IMR-90 (cell line): ENCODE results near the gene RNF227. TPM values are rescaled to one million over a fixed set of nuclear protein-coding genes. Genes with fewer than 3 reads are reported as not detected.

Source experiments
- ATAC-seq: fragments of 200-7000 bp; cut with Tn5 transposase; 2 replicates; pipeline ENCODE4 v1.9.1; 2020; ENCODE audit warnings: low read depth, mild to moderate bottlenecking, moderate library complexity
- BruUV-seq: library from RNA; stranded (reverse); fragments of 400-500 nt; replicated peaks from 2 replicates; lab custom pipeline; 2021; lab: Mats Ljungman, UMichigan
- CTCF ChIA-PET: fragments of 300-600 bp; formaldehyde crosslinking; extraction: SDS; loops from one replicate; lab custom pipeline; 2021; ENCODE audit warnings: antibody characterized with exemption; lab: Yijun Ruan, JAX
- POLR2A ChIA-PET: fragments of 300-600 bp; sonication (Branson Sonifier 250); formaldehyde crosslinking; loops from one replicate; lab custom pipeline; 2022; ENCODE audit warnings: antibody characterized with exemption; ENCODE audit not compliant: unreplicated experiment; lab: Charles Lee
- DNase-seq: peaks from one replicate; pipeline ENCODE4 v3.0.0; 2013
- H2AFZ ChIP-seq: replicated peaks from 2 replicates; pipeline ENCODE3; 2013; ENCODE audit warnings: low read length, mild to moderate bottlenecking; ENCODE audit not compliant: poor library complexity
- H2AK5ac ChIP-seq: 2 replicates; pipeline ENCODE4 v1.6.1; 2013; ENCODE audit warnings: low read depth, low read length, inconsistent platforms
- H2AK9ac ChIP-seq: replicated peaks from 2 replicates; pipeline ENCODE3; 2013; ENCODE audit warnings: mild to moderate bottlenecking, low read depth, low read length, moderate library complexity; ENCODE audit not compliant: poor library complexity
- H2BK120ac ChIP-seq: 2 replicates; pipeline ENCODE4 v1.6.1; 2013; ENCODE audit warnings: low read depth, low read length, inconsistent platforms
- H2BK15ac ChIP-seq: 3 replicates; pipeline ENCODE4 v1.6.1; 2013; ENCODE audit warnings: low read depth, low read length, inconsistent platforms
- H2BK20ac ChIP-seq: 2 replicates; pipeline ENCODE4 v1.6.1; 2013; ENCODE audit warnings: low read depth, mild to moderate bottlenecking, inconsistent platforms, low read length, moderate library complexity
- H2BK5ac ChIP-seq: 2 replicates; pipeline ENCODE4 v1.6.1; 2013; ENCODE audit warnings: mild to moderate bottlenecking, low read depth, low read length, inconsistent platforms; ENCODE audit not compliant: poor library complexity, severe bottlenecking
- H3K14ac ChIP-seq: replicated peaks from 2 replicates; pipeline ENCODE4 v1.6.1; 2013; ENCODE audit warnings: low read depth, low read length, inconsistent platforms
- H3K18ac ChIP-seq: 2 replicates; pipeline ENCODE4 v1.6.1; 2013; ENCODE audit warnings: low read depth, low read length, control low read depth
- H3K23ac ChIP-seq: 2 replicates; pipeline ENCODE4 v1.6.1; 2013; ENCODE audit warnings: low read depth, low read length, inconsistent platforms
- H3K27ac ChIP-seq: 2 replicates; pipeline ENCODE4 v1.5.1; 2013; ENCODE audit warnings: mild to moderate bottlenecking, control low read depth, low read length; ENCODE audit not compliant: insufficient read depth
- H3K27me3 ChIP-seq: 2 replicates; pipeline ENCODE4 v1.6.1; 2013; ENCODE audit warnings: low read length; ENCODE audit not compliant: control insufficient read depth, insufficient read depth
- H3K36me3 ChIP-seq: 2 replicates; pipeline ENCODE4 v1.6.1; 2013; ENCODE audit warnings: low read length, mixed read lengths; ENCODE audit not compliant: control insufficient read depth, insufficient read depth
- H3K4ac ChIP-seq: 2 replicates; pipeline ENCODE4 v1.6.1; 2013; ENCODE audit warnings: low read depth, low read length, inconsistent platforms
- H3K4me1 ChIP-seq: 2 replicates; pipeline ENCODE4 v1.6.1; 2013; ENCODE audit warnings: low read length, mixed read lengths; ENCODE audit not compliant: control insufficient read depth, insufficient read depth
- H3K4me2 ChIP-seq: 2 replicates; pipeline ENCODE4 v1.6.1; 2013; ENCODE audit warnings: low read depth, mild to moderate bottlenecking, control low read depth, low read length, moderate library complexity
- H3K4me3 ChIP-seq: 2 replicates; pipeline ENCODE4 v1.5.1; 2013; ENCODE audit warnings: low read depth, mild to moderate bottlenecking, control low read depth, low read length, moderate library complexity; ENCODE audit not compliant: insufficient read depth
- H3K56ac ChIP-seq: 2 replicates; pipeline ENCODE4 v1.6.1; 2013; ENCODE audit warnings: low read length, inconsistent platforms; ENCODE audit not compliant: insufficient read depth; ENCODE audit errors: extremely low read depth
- H3K79me1 ChIP-seq, 2 experiments: 2 replicates each; pipeline ENCODE4 v1.6.1; 2013; ENCODE audit warnings: low read length in 2 of 2, inconsistent platforms in 1 of 2, low read depth in 1 of 2
- H3K9ac ChIP-seq: 2 replicates; pipeline ENCODE4 v1.6.1; 2013; ENCODE audit warnings: low read depth, low read length, control low read depth
- H3K9me1 ChIP-seq: 2 replicates; pipeline ENCODE4 v1.6.1; 2013; ENCODE audit warnings: low read length, inconsistent platforms; ENCODE audit not compliant: insufficient read depth
- H3K9me3 ChIP-seq: 2 replicates; pipeline ENCODE4 v1.6.1; 2013; ENCODE audit warnings: low read length; ENCODE audit not compliant: control insufficient read depth, insufficient read depth
- H4K20me1 ChIP-seq: 2 replicates; pipeline ENCODE4 v1.6.1; 2013; ENCODE audit warnings: low read length, inconsistent platforms; ENCODE audit not compliant: insufficient read depth
- H4K5ac ChIP-seq: 2 replicates; pipeline ENCODE4 v1.6.1; 2013; ENCODE audit warnings: mild to moderate bottlenecking, low read depth, low read length, control low read depth
- H4K8ac ChIP-seq, 2 experiments: 2 replicates each; pipeline ENCODE4 v1.6.1; 2013; ENCODE audit warnings: low read depth in 2 of 2, low read length in 2 of 2, control low read depth in 1 of 2, inconsistent platforms in 1 of 2
- H4K91ac ChIP-seq: 2 replicates; pipeline ENCODE4 v1.6.1; 2013; ENCODE audit warnings: low read depth, low read length, inconsistent platforms; ENCODE audit not compliant: insufficient read depth
- BHLHE40 ChIP-seq: fragments of 150-350 bp; IDR thresholded peaks from 2 replicates; pipeline ENCODE4 v1.6.1; 2016; ENCODE audit warnings: mild to moderate bottlenecking, low read depth, low read length
- CEBPB ChIP-seq: IDR thresholded peaks from 2 replicates; pipeline ENCODE4 v1.6.1; 2012; ENCODE audit warnings: low read depth, low read length, improper control_type of control experiment
- CHD1 ChIP-seq: IDR thresholded peaks from 2 replicates; pipeline ENCODE4 v1.6.1; 2012; ENCODE audit warnings: low read depth, low read length, improper control_type of control experiment
- CTCF ChIP-seq: conservative IDR thresholded peaks from 2 replicates; pipeline ENCODE4 v1.5.1; 2012; ENCODE audit warnings: mild to moderate bottlenecking, low read depth, low read length, improper control_type of control experiment
- FOS ChIP-seq: fragments of 150-350 bp; IDR thresholded peaks from 2 replicates; pipeline ENCODE4 v1.6.1; 2016; ENCODE audit warnings: low read depth, low read length
- MAZ ChIP-seq: IDR thresholded peaks from 2 replicates; pipeline ENCODE4 v1.6.1; 2012; ENCODE audit warnings: low read depth, mild to moderate bottlenecking, low read length, improper control_type of control experiment, moderate library complexity, borderline replicate concordance
- MXI1 ChIP-seq: IDR thresholded peaks from 2 replicates; pipeline ENCODE4 v1.6.1; 2012; ENCODE audit warnings: low read depth, mild to moderate bottlenecking, low read length, moderate library complexity, borderline replicate concordance
- NFE2L2 ChIP-seq: fragments of 150-350 bp; IDR thresholded peaks from 2 replicates; pipeline ENCODE4 v1.6.1; 2016; ENCODE audit warnings: low read depth, mild to moderate bottlenecking, low read length
- POLR2A ChIP-seq: IDR thresholded peaks from 2 replicates; pipeline ENCODE4 v1.6.1; 2012; ENCODE audit warnings: mild to moderate bottlenecking, low read depth, low read length
- RAD21 ChIP-seq: IDR thresholded peaks from 2 replicates; pipeline ENCODE4 v1.6.1; 2012; ENCODE audit warnings: low read length, improper control_type of control experiment
- RCOR1 ChIP-seq: IDR thresholded peaks from 2 replicates; pipeline ENCODE4 v1.6.1; 2012; ENCODE audit warnings: mild to moderate bottlenecking, low read length, improper control_type of control experiment; ENCODE audit not compliant: insufficient replicate concordance
- RFX5 ChIP-seq: IDR thresholded peaks from 2 replicates; pipeline ENCODE4 v1.8.0; 2012; ENCODE audit warnings: low read depth, mild to moderate bottlenecking, low read length, moderate library complexity
- USF2 ChIP-seq: fragments of 150-350 bp; IDR thresholded peaks from 2 replicates; pipeline ENCODE4 v1.6.1; 2017; ENCODE audit warnings: mild to moderate bottlenecking, antibody characterized with exemption, low read length, low read depth
- WGBS, 2 experiments: methylation state at CpG; one replicate each; pipeline versions ENCODE4 v1.1.5 to v1.1.7; 2013; ENCODE audit warnings: missing lambda C conversion rate in 2 of 2; ENCODE audit not compliant: insufficient read length in 1 of 2; ENCODE audit errors: extremely low coverage in 2 of 2; 5-methylcytosine and 5-hydroxymethylcytosine counted together
- dilution Hi-C: fragments of 300-500 bp; cut with HindIII; formaldehyde crosslinking; loops from one replicate; pipeline ENCODE4 v1.14.3; 2018; ENCODE audit warnings: low sequenced_read_pairs; ENCODE audit not compliant: unreplicated experiment
- in situ Hi-C: fragments of 300-500 bp; cut with MboI; formaldehyde crosslinking; loops from 3 replicates; pipeline ENCODE4 v1.14.3; 2019; ENCODE audit warnings: low sequenced_read_pairs, inconsistent platforms, mixed read lengths
- intact Hi-C: fragments of 100-400 bp; cut with micrococcal nuclease; formaldehyde crosslinking; loops from 2 replicates; pipeline ENCODE4 v1.10.0; 2022
- polyA plus RNA-seq, 3 experiments: library from polyadenylated mRNA; depleted of rRNA; stranded (reverse); fragments of >200 nt; gene quantifications; 2 replicates each; pipeline ENCODE4 v1.2.3, GENCODE V29; 2012; ENCODE audit warnings: low replicate concordance in 1 of 3
- total RNA-seq: library from RNA; depleted of rRNA; stranded (reverse); fragments of >200 nt; gene quantifications from 2 replicates; pipeline ENCODE4 v1.2.3, GENCODE V29; 2012
- TF ChIP-seq, protein P1 (sequence below): fragments of 150-350 bp; IDR thresholded peaks from 2 replicates; pipeline ENCODE4 v1.6.1; 2016; ENCODE audit warnings: low read depth, mild to moderate bottlenecking, low read length, moderate library complexity, borderline replicate concordance

The RNF227 gene
- total and polyA plus RNA-seq, 2 of the 4 experiments (the other 2 are of a cell fraction): 1.3 to 3.1 TPM

GRCh38 chr17:7864995-7865650, 51.0 kb downstream of the RNF227 start:
- Histone ChIP-seq H3K18ac (no peak overlapping the region), H3K9me1 (no peaks in the 10 kb centered on the region), H4K20me1 (peaks cover 3% of the 10 kb centered on the region; the same call in 1 of the 2 replicates), H4K91ac (no peak overlapping the region), H3K4me1 (no peaks in the 10 kb centered on the region), H2AK9ac (no peak overlapping the region), H2BK5ac (no peak overlapping the region), H3K23ac (no peak overlapping the region), H3K9me3 (no peaks in the 10 kb centered on the region), H2BK20ac (no peak overlapping the region), H3K27me3 (no peaks in the 10 kb centered on the region), H4K5ac (no peak overlapping the region), H3K36me3 (peaks cover 15% of the 10 kb centered on the region), H3K4me3 (no peak overlapping the region), H2BK15ac (no peak overlapping the region), H3K4ac (no peak overlapping the region), H3K56ac (no peak overlapping the region), H3K27ac (no peak overlapping the region), H2AFZ (no peak overlapping the region), H3K79me1 (peaks cover 10 to 32% of the 10 kb centered on the region in 2 experiments; a peak in 3 of 4 replicates), H2AK5ac (no peak overlapping the region), H3K9ac (no peak overlapping the region), H3K4me2 (no peak overlapping the region), H3K14ac (no peak overlapping the region), H4K8ac (no peak overlapping the region), H2BK120ac (no peak overlapping the region)
- CTCF ChIA-PET: interaction anchor here (0.7 to 1.0 kb wide), 2 partner anchors 125 kb away, joined by 3 read pairs; no protein-coding TSS in a partner anchor
- in situ Hi-C loops (loop anchor here (5.0 kb wide), 1 partner anchor 32 kb away; no protein-coding TSS in a partner anchor), dilution Hi-C loops (no loop called here), intact Hi-C loops (loop anchor here (1.0 kb wide), 1 partner anchor 123 kb away; no protein-coding TSS in a partner anchor)
- DNase-seq (no peak), ATAC-seq (no peak)
- POLR2A ChIA-PET: no interaction called here
- no CpG with 5 or more reads among the region's 5 CpGs for WGBS, 2 experiments
- no TSS peak for BruUV-seq
- TF ChIP-seq MXI1 (no peak), BHLHE40 (no peak), NFE2L2 (no peak), CHD1 (no peak), CEBPB (no peak), MAZ (no peak), FOS (no peak), RAD21 (no peak), USF2 (no peak), POLR2A (no peak), RCOR1 (no peak), RFX5 (no peak), CTCF (no peak)
- TF ChIP-seq, protein P1, sequence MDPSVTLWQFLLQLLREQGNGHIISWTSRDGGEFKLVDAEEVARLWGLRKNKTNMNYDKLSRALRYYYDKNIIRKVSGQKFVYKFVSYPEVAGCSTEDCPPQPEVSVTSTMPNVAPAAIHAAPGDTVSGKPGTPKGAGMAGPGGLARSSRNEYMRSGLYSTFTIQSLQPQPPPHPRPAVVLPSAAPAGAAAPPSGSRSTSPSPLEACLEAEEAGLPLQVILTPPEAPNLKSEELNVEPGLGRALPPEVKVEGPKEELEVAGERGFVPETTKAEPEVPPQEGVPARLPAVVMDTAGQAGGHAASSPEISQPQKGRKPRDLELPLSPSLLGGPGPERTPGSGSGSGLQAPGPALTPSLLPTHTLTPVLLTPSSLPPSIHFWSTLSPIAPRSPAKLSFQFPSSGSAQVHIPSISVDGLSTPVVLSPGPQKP: no peak
